Fibroblast of mammary gland (primary cell): ENCODE measurements around the gene SLBP.

Source experiments
- DNase-seq: peaks from one replicate; pipeline ENCODE4 v3.0.0-alpha.2; 2010; ENCODE audit warnings: low read depth
- H3K4me3 ChIP-seq: 2 replicates; pipeline ENCODE4 v1.5.1; 2011; ENCODE audit warnings: low read depth, mild to moderate bottlenecking, low read length, moderate library complexity; ENCODE audit not compliant: control insufficient read depth
- TF ChIP-seq, protein P1 (sequence below): conservative IDR thresholded peaks from 2 replicates; pipeline ENCODE4 v1.5.1; 2011; ENCODE audit warnings: low read depth, low read length, inconsistent platforms; ENCODE audit not compliant: control insufficient read depth, insufficient read depth

The SLBP gene

GRCh38 chr4:1648962-1649361, 63.2 kb downstream of the SLBP start:
- DNase-seq = no peak
- TF ChIP-seq, protein P1, sequence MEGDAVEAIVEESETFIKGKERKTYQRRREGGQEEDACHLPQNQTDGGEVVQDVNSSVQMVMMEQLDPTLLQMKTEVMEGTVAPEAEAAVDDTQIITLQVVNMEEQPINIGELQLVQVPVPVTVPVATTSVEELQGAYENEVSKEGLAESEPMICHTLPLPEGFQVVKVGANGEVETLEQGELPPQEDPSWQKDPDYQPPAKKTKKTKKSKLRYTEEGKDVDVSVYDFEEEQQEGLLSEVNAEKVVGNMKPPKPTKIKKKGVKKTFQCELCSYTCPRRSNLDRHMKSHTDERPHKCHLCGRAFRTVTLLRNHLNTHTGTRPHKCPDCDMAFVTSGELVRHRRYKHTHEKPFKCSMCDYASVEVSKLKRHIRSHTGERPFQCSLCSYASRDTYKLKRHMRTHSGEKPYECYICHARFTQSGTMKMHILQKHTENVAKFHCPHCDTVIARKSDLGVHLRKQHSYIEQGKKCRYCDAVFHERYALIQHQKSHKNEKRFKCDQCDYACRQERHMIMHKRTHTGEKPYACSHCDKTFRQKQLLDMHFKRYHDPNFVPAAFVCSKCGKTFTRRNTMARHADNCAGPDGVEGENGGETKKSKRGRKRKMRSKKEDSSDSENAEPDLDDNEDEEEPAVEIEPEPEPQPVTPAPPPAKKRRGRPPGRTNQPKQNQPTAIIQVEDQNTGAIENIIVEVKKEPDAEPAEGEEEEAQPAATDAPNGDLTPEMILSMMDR = no peak

GRCh38 chr4:1647432-1647831, 64.7 kb downstream of the SLBP start:
- TF ChIP-seq, protein P1 = no peak
- H3K4me3 ChIP-seq = no peak overlapping the region
- DNase-seq = no peak

More at GRCh38 chr4:1648962-1649361, 63.2 kb downstream of the SLBP start:
- H3K4me3 ChIP-seq = no peak overlapping the region

GRCh38 chr4:1646690-1647089, 65.4 kb downstream of the SLBP start:
- TF ChIP-seq, protein P1 = no peak
- no peak for DNase-seq

GRCh38 chr4:1644891-1645657, 67.0 kb downstream of the SLBP start:
- no peak overlapping the region for H3K4me3 ChIP-seq
- TF ChIP-seq, protein P1 = no peak
- peak; percentile 5 for DNase-seq

More at GRCh38 chr4:1646690-1647089, 65.4 kb downstream of the SLBP start:
- no peak overlapping the region for H3K4me3 ChIP-seq

- no peak overlapping the region for H3K4me3 ChIP-seq
- TF ChIP-seq, protein P1 = no peak
- no peak for DNase-seq
Measured at GRCh38 chr4:1643971-1644735, 68.0 kb downstream of the SLBP start.
